A673 (cell line): Measurements from ENCODE around the gene DEUP1. TPM values are rescaled to one million over a fixed set of nuclear protein-coding genes. Genes with fewer than 3 reads are reported as not detected.
"Not testable (repeated sequence)": the region's sequence is repeated elsewhere in the genome, so short reads cannot be mapped to it uniquely, and the experiment has no call there.

Experiments
- BruUV-seq: library from RNA; stranded (reverse); fragments of 400-500 nt; replicated peaks from 2 replicates; lab custom pipeline; 2021; lab: Mats Ljungman, UMichigan
- CTCF ChIA-PET: fragments of 300-600 bp; sonication (Branson Sonifier 250); formaldehyde crosslinking; loops from one replicate; lab custom pipeline; 2022; ENCODE audit warnings: antibody characterized with exemption; lab: Charles Lee
- POLR2A ChIA-PET: fragments of 300-600 bp; sonication (Branson Sonifier 250); formaldehyde crosslinking; loops from one replicate; lab custom pipeline; 2022; ENCODE audit warnings: antibody characterized with exemption; ENCODE audit not compliant: low non-redundant PET; lab: Charles Lee
- DNase-seq: peaks from one replicate; pipeline ENCODE4 v3.0.0-alpha.2; 2015; ENCODE audit warnings: low spot score
- H3K27ac ChIP-seq: fragments of 200-600 bp; sonication (generic); 2 replicates; pipeline ENCODE4 v1.5.1; 2016; ENCODE audit warnings: mixed run types, low read depth, mild to moderate bottlenecking, mixed read lengths, antibody characterized with exemption, low read length; ENCODE audit not compliant: poor library complexity, severe bottlenecking
- H3K27me3 ChIP-seq: fragments of 200-600 bp; sonication (generic); replicated peaks from 2 replicates; pipeline ENCODE4 v1.6.1; 2017; ENCODE audit warnings: mixed run types, low read depth, mild to moderate bottlenecking, mixed read lengths, antibody characterized with exemption, low read length; ENCODE audit not compliant: insufficient read depth, poor library complexity
- H3K36me3 ChIP-seq: fragments of 200-600 bp; sonication (generic); 2 replicates; pipeline ENCODE4 v1.6.1; 2016; ENCODE audit warnings: mixed run types, mild to moderate bottlenecking, mixed read lengths, antibody characterized with exemption, low read length; ENCODE audit not compliant: insufficient read depth, poor library complexity, severe bottlenecking
- H3K4me1 ChIP-seq: fragments of 200-600 bp; sonication (generic); 2 replicates; pipeline ENCODE4 v1.6.1; 2017; ENCODE audit warnings: mixed run types, mild to moderate bottlenecking, mixed read lengths, antibody characterized with exemption, low read length; ENCODE audit not compliant: insufficient read depth, poor library complexity, severe bottlenecking
- H3K4me3 ChIP-seq: fragments of 200-600 bp; sonication (generic); 2 replicates; pipeline ENCODE4 v1.5.1; 2016; ENCODE audit warnings: low read depth, mixed run types, mild to moderate bottlenecking, mixed read lengths, low read length; ENCODE audit not compliant: poor library complexity, severe bottlenecking
- H3K9me3 ChIP-seq: fragments of 200-600 bp; sonication (generic); 2 replicates; pipeline ENCODE4 v1.6.1; 2016; ENCODE audit warnings: mixed run types, low read depth, mild to moderate bottlenecking, mixed read lengths, antibody characterized with exemption, low read length; ENCODE audit not compliant: poor library complexity, severe bottlenecking
- EZH2 ChIP-seq: fragments of 200-600 bp; sonication (generic); IDR thresholded peaks from 2 replicates; pipeline ENCODE4 v1.6.1; 2017; ENCODE audit warnings: borderline replicate concordance, low read depth, mild to moderate bottlenecking, mixed read lengths, antibody characterized with exemption, low read length; ENCODE audit not compliant: poor library complexity, severe bottlenecking
- intact Hi-C: fragments of 100-400 bp; cut with micrococcal nuclease; formaldehyde crosslinking; loops from one replicate; pipeline ENCODE4 v1.10.0; 2022; ENCODE audit not compliant: unreplicated experiment
- total RNA-seq: library from RNA; stranded (reverse); gene quantifications from 2 replicates; pipeline ENCODE4 v1.2.3, GENCODE V29; 2021
- TF ChIP-seq, protein P1 (sequence below): fragments of 300-800, 200-600 bp; sonication (generic); conservative IDR thresholded peaks from 2 replicates; pipeline ENCODE4 v1.5.1; 2017; ENCODE audit warnings: low read depth, mild to moderate bottlenecking, antibody characterized with exemption, low read length, moderate library complexity, mixed read lengths

Gene DEUP1
- total RNA-seq, 1 experiment from 2014 or later, result not detected

DNA sequence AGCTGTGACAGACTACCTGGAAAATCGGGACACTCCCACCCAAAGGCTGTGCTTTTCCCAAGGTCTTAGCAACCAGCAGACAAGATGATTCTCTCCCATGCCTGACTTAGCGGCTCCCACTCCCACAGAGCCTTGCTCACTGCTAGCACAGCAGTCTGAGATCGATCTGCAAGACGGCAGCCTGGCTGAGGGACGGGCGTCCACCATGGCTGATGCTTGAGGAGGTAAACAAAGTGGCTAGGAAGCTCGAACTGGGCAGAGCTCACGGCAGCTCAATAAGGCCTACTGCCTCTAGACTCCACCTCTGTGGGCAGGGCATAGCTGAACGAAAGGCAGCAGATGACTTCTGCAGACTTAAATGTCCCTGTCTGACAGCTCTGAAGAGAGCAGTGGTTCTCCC, 127.7 kb downstream of the DEUP1 start:
- Histone ChIP-seq H3K36me3 (no peaks in the 10 kb centered on the region), H3K4me3 (no peak overlapping the region), H3K27ac (no peak overlapping the region), H3K9me3 (no peaks in the 10 kb centered on the region), H3K4me1 (no peaks in the 10 kb centered on the region), H3K27me3 (peaks cover 9% of the 10 kb centered on the region)
- TF ChIP-seq EZH2, result no peak
- TF ChIP-seq, protein P1, sequence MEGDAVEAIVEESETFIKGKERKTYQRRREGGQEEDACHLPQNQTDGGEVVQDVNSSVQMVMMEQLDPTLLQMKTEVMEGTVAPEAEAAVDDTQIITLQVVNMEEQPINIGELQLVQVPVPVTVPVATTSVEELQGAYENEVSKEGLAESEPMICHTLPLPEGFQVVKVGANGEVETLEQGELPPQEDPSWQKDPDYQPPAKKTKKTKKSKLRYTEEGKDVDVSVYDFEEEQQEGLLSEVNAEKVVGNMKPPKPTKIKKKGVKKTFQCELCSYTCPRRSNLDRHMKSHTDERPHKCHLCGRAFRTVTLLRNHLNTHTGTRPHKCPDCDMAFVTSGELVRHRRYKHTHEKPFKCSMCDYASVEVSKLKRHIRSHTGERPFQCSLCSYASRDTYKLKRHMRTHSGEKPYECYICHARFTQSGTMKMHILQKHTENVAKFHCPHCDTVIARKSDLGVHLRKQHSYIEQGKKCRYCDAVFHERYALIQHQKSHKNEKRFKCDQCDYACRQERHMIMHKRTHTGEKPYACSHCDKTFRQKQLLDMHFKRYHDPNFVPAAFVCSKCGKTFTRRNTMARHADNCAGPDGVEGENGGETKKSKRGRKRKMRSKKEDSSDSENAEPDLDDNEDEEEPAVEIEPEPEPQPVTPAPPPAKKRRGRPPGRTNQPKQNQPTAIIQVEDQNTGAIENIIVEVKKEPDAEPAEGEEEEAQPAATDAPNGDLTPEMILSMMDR, result no peak
- CTCF ChIA-PET, result no interaction called here
- intact Hi-C loops, result no loop called here
- no peak for DNase-seq
- no TSS peak for BruUV-seq
- POLR2A ChIA-PET, result no interaction called here

DNA sequence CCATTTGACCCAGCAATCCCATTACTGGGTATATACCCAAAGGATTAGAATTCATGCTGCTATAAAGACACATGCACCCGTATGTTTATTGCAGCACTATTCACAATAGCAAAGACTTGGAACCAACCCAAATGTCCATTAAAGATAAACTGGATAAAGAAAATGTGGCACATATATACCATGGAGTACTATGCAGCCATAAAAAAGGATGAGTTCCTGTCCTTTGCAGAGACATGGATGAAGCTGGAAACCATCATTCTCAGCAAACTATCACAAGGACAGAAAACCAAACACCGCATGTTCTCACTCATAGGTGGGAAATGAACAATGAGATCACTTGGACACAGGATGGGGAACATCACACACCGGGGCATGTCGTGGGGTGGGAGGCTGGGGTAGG, 133.1 kb downstream of the DEUP1 start:
- BruUV-seq, CTCF ChIA-PET, H3K9me3 ChIP-seq, H3K4me1 ChIP-seq, H3K4me3 ChIP-seq, intact Hi-C loops, POLR2A ChIA-PET, H3K27me3 ChIP-seq, DNase-seq, H3K36me3 ChIP-seq, H3K27ac ChIP-seq: not testable (repeated sequence)

DNA sequence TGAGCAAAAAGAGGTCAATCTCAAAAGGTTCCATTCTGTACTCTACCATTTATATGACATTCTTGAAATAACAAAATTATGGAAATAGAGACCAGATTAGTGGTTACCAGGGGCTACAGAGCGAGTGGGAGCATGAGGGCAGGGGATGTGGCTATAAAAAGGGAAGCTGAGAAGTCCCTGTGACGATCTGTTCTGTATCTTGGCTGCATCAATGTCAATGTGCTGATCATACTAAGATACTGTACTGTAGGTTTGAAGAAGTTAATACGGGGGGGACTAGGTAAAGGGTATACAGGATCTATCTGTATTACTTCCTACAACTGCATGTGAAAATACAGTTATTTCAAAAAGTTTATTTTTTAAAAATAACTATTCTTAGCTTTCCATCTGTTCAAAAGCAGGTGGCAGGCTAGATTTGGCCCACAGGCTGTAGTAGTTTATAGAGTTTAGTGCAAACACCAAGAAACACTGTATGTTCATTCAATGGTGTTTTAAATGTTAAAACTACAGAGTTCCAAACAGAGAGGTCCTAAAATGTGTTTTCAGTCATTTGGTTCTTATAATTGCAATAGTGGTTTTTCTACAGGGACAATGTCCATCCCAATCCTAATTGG, 134.5 kb downstream of the DEUP1 start:
- ChIA-PET CTCF (no interaction called here), POLR2A (no interaction called here)
- no peak overlapping the region for H3K27ac ChIP-seq
- H3K36me3 ChIP-seq, result no peaks in the 10 kb centered on the region
- H3K4me1 ChIP-seq, result no peaks in the 10 kb centered on the region
- no peak for DNase-seq
- no peak overlapping the region for H3K4me3 ChIP-seq
- no peaks in the 10 kb centered on the region for H3K9me3 ChIP-seq
- intact Hi-C loops, result no loop called here
- TF ChIP-seq EZH2, result no peak
- TF ChIP-seq, protein P1, result no peak
- no TSS peak for BruUV-seq
- H3K27me3 ChIP-seq, result no peaks in the 10 kb centered on the region

DNA sequence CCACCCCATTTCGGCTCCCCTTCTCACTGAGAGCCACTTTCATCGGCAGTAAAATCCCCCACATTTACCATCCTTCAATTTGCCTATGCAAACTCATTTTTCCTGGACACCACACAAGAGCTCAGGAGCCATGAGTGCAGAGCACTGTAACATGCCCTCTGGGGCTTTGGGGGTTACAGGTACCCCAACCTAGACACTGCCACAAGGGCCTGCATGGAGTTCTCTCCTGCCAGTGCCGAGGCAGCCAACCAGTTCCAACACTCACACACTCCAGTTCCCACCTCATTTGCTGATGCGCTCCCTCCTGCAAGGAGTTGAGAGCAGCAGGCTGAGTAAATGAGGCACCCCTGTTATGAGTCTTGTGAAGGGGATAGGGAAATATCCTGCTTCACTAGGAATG, 136.5 kb downstream of the DEUP1 start:
- ChIA-PET POLR2A (no interaction called here), CTCF (no interaction called here)
- Histone ChIP-seq H3K36me3 (no peaks in the 10 kb centered on the region), H3K4me1 (no peaks in the 10 kb centered on the region), H3K27me3 (no peaks in the 10 kb centered on the region), H3K9me3 (no peaks in the 10 kb centered on the region), H3K27ac (no peak overlapping the region), H3K4me3 (no peak overlapping the region)
- TF ChIP-seq, protein P1, result no peak
- no peak for TF ChIP-seq EZH2
- no peak for DNase-seq
- intact Hi-C loops, result no loop called here
- no TSS peak for BruUV-seq
